ENCODE results near the gene MICAL2.
A peak's percentile ranks its signal among the peaks of the same experiment; 100 is the strongest.

The MICAL2 gene

DNA sequence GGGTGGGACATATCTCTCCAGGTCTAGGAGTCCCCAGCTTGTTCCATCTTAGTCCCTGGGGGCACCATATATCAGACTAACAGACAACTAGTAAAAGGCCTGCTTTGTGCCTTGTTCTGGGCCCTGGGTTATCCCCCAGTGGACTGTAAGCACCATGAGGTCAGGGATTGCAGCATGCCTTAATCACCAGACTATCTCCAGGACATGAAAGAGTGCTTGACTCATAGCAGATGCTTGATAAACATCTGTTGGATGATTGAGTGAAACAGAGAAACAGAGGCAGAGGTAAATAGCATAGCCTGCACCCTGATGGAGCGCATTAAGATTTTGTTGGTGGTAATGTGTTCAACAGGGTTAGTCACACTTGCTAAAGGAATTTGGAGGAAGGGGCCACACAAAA is 94.1 kb downstream of the MICAL2 start:
- no peak for DNase-seq (ENCODE audit: low read depth, low spot score)
- no peak overlapping the region for H3K4me3 ChIP-seq (ENCODE audit: low read depth, low read length)
- in situ Hi-C loops (cut with HindIII; ENCODE audit: low sequenced_read_pairs) = no loop called here
- no peak for TF ChIP-seq CTCF (IDR thresholded peaks at IDR 0.05; ENCODE audit: low read depth, low read length)

GRCh38 chr11:12205330-12205729 is 94.9 kb downstream of the MICAL2 start:
- DNase-seq (ENCODE audit: low read depth, low spot score) = peak; percentile 57
- in situ Hi-C loops (cut with HindIII; ENCODE audit: low sequenced_read_pairs) = no loop called here
- H3K4me3 ChIP-seq (ENCODE audit: low read depth, low read length) = no peak overlapping the region
- no peak for TF ChIP-seq CTCF (IDR thresholded peaks at IDR 0.05; ENCODE audit: low read depth, low read length)

DNA sequence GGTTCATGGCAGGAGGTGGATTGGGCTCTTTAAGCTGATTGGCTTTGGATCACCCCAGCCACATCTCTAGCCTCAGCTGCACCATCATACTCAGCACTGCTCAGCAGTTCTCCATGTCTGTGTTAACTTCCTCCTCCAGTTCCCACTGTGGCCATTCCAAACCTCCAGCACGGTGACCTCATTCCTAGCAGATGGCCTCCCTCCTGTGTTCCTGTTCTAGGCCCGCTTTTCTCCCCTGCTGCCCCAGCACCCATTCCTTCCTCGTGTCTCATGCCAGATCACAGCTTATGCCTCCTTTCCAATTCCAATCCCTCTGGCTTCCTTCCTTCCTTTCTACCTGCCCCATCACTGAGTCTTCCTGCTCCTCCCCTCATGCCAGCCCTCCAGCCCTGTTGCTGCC is 96.1 kb downstream of the MICAL2 start:
- in situ Hi-C loops (cut with HindIII; ENCODE audit: low sequenced_read_pairs) = no loop called here
- TF ChIP-seq CTCF (IDR thresholded peaks at IDR 0.05; ENCODE audit: low read depth, low read length) = no peak
- peak; percentile 59 for DNase-seq (ENCODE audit: low read depth, low spot score)
- H3K4me3 ChIP-seq (ENCODE audit: low read depth, low read length) = no peak overlapping the region

DNA sequence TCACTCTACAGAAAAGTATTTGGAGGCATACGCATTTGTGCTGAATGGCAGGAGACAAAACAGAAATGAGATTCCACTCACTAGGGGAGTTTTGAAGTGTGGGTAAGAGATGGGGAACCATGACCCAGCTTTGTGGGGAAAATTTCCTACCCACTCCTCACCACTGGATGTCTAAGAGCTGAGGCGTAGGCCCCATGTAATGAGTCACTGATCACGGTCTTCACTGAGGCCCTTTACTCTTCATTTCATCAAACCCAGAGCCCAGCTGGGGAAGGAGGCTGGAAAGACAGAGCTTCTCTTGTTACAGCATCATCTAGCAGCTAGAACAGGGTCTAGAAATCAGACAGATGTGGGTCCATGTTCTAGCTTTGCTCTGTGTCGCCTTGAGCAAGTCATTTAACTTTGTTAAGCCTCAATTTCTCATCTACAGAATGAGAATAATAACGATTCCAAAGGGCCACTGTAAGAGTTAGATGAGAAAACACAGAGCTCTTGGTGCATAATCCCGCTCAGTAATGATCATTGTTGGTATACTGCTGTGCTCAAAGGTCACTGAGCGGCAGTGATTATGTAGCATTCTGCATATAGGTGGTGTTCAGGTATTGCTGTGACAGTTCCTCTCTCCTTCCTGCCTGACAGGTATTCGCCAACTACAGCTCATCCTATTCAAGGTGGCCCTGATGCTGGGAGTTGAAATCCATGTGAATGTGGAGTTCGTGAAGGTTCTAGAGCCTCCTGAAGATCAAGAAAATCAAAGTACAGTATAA is 97.2 kb downstream of the MICAL2 start:
- no peak for TF ChIP-seq CTCF (IDR thresholded peaks at IDR 0.05; ENCODE audit: low read depth, low read length)
- in situ Hi-C loops (cut with HindIII; ENCODE audit: low sequenced_read_pairs) = no loop called here
- DNase-seq (ENCODE audit: low read depth, low spot score) = peak; percentile 95
- no peak overlapping the region for H3K4me3 ChIP-seq (ENCODE audit: low read depth, low read length)

- DNase-seq (ENCODE audit: low read depth, low spot score) = no peak
- in situ Hi-C loops (cut with HindIII; ENCODE audit: low sequenced_read_pairs) = no loop called here
Measured at GRCh38 chr11:12209096-12209495, 98.7 kb downstream of the MICAL2 start.

DNA sequence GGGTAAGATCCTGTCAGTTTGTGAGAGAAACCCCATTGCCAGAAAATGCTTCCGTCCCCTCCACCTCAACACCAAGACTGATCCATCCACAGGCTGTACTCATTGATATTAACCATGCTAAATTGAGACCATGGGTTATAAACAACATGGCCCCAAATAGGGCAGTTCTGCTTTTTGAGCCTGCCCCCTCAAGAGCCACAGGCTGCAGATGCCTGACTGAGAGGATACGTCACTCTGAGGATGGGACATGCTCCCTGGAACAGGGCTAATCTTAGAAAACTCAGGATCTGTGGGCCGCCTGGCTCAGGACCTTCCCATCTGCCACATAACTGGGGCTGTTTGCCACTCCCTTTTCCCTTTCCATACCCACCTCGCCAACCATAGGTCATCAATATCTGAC is 99.8 kb downstream of the MICAL2 start:
- H3K4me3 ChIP-seq (ENCODE audit: low read depth, low read length) = no peak overlapping the region
- DNase-seq (ENCODE audit: low read depth, low spot score) = no peak
- TF ChIP-seq CTCF (IDR thresholded peaks at IDR 0.05; ENCODE audit: low read depth, low read length) = no peak
- in situ Hi-C loops (cut with HindIII; ENCODE audit: low sequenced_read_pairs) = no loop called here

More at GRCh38 chr11:12209096-12209495, 98.7 kb downstream of the MICAL2 start:
- H3K4me3 ChIP-seq (ENCODE audit: low read depth, low read length) = no peak overlapping the region
- no peak for TF ChIP-seq CTCF (IDR thresholded peaks at IDR 0.05; ENCODE audit: low read depth, low read length)
